GM12864 (cell line): Measurements from ENCODE around the gene AFF1.

Source experiments
- DNase-seq: peaks from one replicate; pipeline ENCODE4 v3.0.0-alpha.2; 2011; ENCODE audit warnings: low read depth
- H3K4me3 ChIP-seq: 2 replicates; pipeline ENCODE4 v1.5.1; 2011; ENCODE audit warnings: mild to moderate bottlenecking, low read depth, low read length, control low read depth
- TF ChIP-seq, protein P1 (sequence below): IDR thresholded peaks from 2 replicates; pipeline ENCODE4 v1.5.1; 2011; ENCODE audit warnings: low read depth, mild to moderate bottlenecking, moderate library complexity, low read length, control low read depth, inconsistent platforms; ENCODE audit errors: missing control alignments

The AFF1 gene

DNA sequence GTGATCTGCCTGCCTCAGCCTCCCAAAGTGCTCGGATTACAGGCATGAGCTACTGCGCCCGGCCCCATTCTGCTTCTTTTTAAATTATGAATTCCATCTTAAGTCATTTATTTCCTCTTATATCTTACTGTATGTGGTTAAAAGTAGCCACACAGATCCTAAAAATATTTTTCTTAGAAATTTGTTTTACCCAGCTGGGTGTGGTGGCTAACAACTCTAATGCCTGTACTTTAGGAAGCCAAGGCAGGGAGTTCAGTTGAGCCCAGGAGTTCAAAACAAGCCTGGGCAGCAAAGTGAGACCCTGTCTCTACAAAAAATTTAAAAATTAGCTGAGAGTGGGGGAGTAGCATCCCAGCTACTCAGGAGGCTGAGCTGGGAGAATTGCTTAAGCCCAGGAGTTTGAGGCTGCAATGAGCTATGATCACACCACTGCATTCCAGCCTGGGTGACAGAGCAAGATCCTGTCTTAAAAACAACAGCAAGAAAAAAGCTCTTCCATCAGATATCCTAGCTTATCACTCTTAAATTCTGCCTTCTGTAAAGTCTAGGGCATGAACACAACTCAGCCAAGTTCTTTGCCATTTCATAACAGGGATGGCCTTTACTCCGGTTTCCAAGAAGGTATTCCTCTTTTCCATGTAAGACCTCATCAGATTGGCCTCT, 15.1 kb upstream of the AFF1 start:
- TF ChIP-seq, protein P1, sequence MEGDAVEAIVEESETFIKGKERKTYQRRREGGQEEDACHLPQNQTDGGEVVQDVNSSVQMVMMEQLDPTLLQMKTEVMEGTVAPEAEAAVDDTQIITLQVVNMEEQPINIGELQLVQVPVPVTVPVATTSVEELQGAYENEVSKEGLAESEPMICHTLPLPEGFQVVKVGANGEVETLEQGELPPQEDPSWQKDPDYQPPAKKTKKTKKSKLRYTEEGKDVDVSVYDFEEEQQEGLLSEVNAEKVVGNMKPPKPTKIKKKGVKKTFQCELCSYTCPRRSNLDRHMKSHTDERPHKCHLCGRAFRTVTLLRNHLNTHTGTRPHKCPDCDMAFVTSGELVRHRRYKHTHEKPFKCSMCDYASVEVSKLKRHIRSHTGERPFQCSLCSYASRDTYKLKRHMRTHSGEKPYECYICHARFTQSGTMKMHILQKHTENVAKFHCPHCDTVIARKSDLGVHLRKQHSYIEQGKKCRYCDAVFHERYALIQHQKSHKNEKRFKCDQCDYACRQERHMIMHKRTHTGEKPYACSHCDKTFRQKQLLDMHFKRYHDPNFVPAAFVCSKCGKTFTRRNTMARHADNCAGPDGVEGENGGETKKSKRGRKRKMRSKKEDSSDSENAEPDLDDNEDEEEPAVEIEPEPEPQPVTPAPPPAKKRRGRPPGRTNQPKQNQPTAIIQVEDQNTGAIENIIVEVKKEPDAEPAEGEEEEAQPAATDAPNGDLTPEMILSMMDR: no peak
- DNase-seq: no peak
- H3K4me3 ChIP-seq: no peak overlapping the region

DNA sequence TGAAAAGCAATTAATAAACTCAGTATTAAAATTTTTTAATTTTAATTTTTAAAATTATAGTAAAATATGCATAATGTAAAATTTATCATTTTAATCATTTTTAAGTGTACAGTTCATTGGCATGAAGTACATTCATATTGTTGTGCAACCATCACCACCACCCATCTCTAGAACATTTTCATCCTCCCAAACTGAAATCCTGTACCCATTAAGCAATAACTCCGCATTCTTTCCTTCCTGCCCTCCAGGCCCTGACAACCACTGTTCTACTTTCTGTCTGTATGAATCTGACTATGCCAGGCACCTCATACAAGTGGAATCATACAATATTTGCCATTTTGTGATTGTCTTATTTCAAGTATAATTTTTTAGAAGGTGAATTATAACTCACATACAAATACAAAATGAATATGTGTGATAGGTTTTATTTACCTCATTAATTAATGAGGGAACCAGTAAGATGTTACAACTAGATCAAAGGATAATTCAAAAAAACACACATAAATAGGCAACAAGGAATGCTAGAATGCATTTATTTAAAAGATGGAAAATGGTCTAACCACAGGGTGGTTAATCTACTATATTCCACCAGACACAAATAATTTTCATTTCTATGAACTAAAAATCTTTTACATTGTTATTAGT, 13.1 kb upstream of the AFF1 start:
- no peak for DNase-seq
- TF ChIP-seq, protein P1: no peak
- H3K4me3 ChIP-seq: no peak overlapping the region

DNA sequence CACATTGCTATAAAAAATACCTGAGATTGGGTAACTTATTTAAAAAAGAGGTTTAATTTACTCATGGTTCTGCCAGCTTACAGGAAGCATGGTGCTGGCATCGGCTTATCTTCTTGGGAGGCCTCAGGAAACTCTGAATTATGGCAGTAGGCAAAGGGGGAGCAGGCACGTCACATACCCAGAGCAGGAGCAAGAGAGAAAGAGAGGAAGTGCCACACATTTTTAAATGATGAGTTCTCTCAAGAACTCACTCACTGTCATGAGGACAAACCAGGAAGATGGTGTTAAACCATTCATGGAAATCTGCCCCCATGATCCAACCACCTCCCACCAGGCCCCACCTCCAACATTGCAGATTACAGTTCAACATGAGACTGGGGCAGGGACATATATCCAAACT, 10.0 kb upstream of the AFF1 start:
- TF ChIP-seq, protein P1: no peak
- no peak overlapping the region for H3K4me3 ChIP-seq
- no peak for DNase-seq

DNA sequence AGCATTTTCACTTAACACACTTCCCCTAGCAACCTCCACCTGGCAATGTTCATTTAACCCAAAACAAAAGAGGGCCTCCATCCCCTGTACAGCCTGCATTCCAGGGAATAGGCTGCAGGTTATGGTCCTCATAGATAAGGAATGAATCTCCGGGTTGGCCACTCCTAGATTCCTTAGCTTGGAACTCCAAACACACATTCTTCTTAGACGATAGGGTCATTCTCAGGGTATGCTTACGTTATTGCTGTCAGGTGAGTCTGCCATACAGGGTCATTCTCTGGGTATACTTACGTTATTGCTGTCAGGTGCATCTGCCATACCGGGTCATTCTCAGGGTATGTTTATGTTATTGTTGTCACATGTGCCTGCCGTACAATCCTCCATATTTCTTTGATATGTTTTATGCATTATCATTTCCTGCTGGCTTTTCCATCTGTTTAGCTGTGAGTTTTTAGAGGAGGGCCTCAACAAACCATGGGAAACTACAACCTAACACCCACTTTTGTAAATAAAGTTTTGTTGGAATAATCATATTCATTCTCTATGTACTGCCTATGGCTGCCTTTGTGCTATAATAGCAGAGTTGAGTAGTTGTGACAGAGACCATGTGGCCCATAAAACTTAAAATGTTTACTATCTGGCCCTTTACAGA, 8.2 kb upstream of the AFF1 start:
- DNase-seq: no peak
- no peak overlapping the region for H3K4me3 ChIP-seq
- TF ChIP-seq, protein P1: no peak

DNA sequence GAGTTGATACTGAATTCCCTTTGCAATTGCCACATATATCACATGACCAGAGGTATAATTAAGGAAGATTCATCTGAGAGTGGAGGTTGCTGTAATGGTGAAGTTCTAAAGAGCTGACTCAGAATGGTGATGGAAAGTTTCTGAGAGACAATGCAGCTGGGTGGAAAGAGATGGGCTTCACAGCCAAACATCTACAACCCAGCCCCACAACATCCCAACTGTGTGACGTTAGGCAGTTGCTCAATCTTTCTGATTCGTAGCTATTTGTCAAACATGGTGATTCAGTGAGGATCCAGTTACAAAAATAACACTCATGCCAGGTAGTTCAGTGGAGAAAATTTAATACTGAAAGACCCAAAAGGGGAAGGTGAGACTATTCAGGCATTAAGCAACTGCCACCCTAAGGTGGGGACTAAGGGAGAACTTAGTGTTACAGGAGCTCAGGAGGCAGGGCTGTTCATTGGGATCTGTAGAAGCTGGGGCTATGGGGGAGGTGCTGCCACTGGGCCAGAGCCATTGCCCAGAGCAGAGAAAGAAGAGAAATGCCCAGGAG, 6.9 kb upstream of the AFF1 start:
- no peak for DNase-seq
- TF ChIP-seq, protein P1: no peak

DNA sequence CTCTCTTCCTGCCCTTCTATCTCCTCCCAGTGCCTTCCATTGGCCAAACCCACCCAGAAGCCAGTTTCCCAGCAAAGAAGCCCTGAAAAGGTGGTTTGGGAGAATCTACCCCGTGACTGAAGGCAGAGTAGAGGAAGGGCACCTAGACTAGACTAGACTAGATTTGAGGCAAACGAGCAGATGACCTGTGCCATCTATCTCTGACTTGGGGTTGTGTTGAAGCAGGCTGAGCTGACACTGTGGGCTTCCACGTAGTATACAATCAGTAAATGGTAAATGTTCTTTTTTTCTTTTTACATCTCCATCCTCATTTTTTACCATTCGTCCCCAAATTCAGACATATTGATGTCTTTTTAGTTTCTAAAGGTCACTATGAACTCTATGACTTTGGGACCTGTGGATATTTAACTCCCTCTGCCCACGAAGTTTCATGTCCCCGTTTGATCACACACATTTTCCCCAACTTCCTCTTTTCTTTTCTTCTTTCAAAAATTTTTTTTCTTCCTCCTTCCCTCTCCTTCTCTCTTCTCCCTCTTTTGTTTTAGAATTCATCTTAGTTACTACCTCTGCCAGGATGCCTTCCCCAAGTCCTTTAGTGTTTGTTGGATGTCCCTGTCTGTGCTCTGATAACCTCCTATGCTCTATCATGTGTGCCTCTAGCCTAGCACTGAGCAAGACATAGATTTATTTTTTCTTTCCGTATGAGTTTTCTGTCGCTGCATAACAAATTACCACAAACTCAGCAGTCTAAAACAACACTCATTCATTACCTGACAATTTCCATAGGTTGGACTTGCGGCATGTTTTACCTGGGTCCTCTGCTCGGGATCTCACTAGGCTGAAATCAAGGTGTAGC, 6.2 kb upstream of the AFF1 start:
- TF ChIP-seq, protein P1: no peak
- no peak for DNase-seq
- H3K4me3 ChIP-seq: no peak overlapping the region

More for the DNA sequence above, 6.9 kb upstream of the AFF1 start:
- H3K4me3 ChIP-seq: no peak overlapping the region
